ENCODE results near the gene BANP.
"Not testable (repeated sequence)": the region's sequence is repeated elsewhere in the genome, so short reads cannot be mapped to it uniquely, and the experiment has no call there.

The BANP gene

GRCh38 chr16:88091972-88092302, 140.7 kb downstream of the BANP start:
- not testable (repeated sequence) for H3K23ac ChIP-seq (ENCODE audit: low read length in 2 of 2); H3K4me3 ChIP-seq (ENCODE audit: insufficient read depth in 1 of 2, low read depth in 1 of 2, low read length in 2 of 2); H3K79me1 ChIP-seq (replicated peaks; ENCODE audit: low read length, poor library complexity, severe bottlenecking); H2BK12ac ChIP-seq (ENCODE audit: low read length in 2 of 2); H2BK120ac ChIP-seq (ENCODE audit: low read depth, low read length); H2AFZ ChIP-seq (ENCODE audit: low read depth, low read length); H2BK15ac ChIP-seq (ENCODE audit: low read depth, poor library complexity, severe bottlenecking); H3K4me1 ChIP-seq (ENCODE audit: control insufficient read depth, insufficient read depth, low read depth, low read length); H3K27ac ChIP-seq (ENCODE audit: low read length, poor library complexity, severe bottlenecking); H3K9ac ChIP-seq (ENCODE audit: low read length); H3K4ac ChIP-seq (ENCODE audit: low read depth in 1 of 2, low read length in 2 of 2); DNase-seq; H2AK5ac ChIP-seq (ENCODE audit: low read length, severe bottlenecking); H2BK5ac ChIP-seq (ENCODE audit: low read depth, low read length, poor library complexity, severe bottlenecking); H4K91ac ChIP-seq (ENCODE audit: low read length); H3K9me3 ChIP-seq (ENCODE audit: control insufficient read depth, low read length); H3K14ac ChIP-seq (ENCODE audit: low read length in 2 of 2); H3K36me3 ChIP-seq (ENCODE audit: control insufficient read depth in 1 of 2, insufficient read depth in 2 of 2, low read depth in 1 of 2, low read length in 2 of 2); H3K18ac ChIP-seq (ENCODE audit: low read depth in 1 of 2, low read length in 2 of 2); H4K8ac ChIP-seq (ENCODE audit: low read length); H3K4me2 ChIP-seq (ENCODE audit: low read length, poor library complexity, severe bottlenecking)
- WGBS: 51% methylated on average over 6 of the region's 9 CpGs
- peaks cover 0 to 22% of the 10 kb centered on the region in 2 experiments for H3K27me3 ChIP-seq (ENCODE audit: control insufficient read depth in 1 of 2, insufficient read depth in 1 of 2, low read length in 2 of 2)

- not testable (repeated sequence) for H3K4me1 ChIP-seq (ENCODE audit: control insufficient read depth, insufficient read depth, low read depth, low read length); H3K18ac ChIP-seq (ENCODE audit: low read depth in 1 of 2, low read length in 2 of 2); H3K23ac ChIP-seq (ENCODE audit: low read length in 2 of 2); H3K79me1 ChIP-seq (replicated peaks; ENCODE audit: low read length, poor library complexity, severe bottlenecking); H3K9ac ChIP-seq (ENCODE audit: low read length); H3K36me3 ChIP-seq (ENCODE audit: control insufficient read depth in 1 of 2, insufficient read depth in 2 of 2, low read depth in 1 of 2, low read length in 2 of 2); H3K27ac ChIP-seq (ENCODE audit: low read length, poor library complexity, severe bottlenecking); H3K4me3 ChIP-seq (ENCODE audit: insufficient read depth in 1 of 2, low read depth in 1 of 2, low read length in 2 of 2); H2BK12ac ChIP-seq (ENCODE audit: low read length in 2 of 2); H2AK5ac ChIP-seq (ENCODE audit: low read length, severe bottlenecking); H2BK15ac ChIP-seq (ENCODE audit: low read depth, poor library complexity, severe bottlenecking); H4K8ac ChIP-seq (ENCODE audit: low read length); H3K4me2 ChIP-seq (ENCODE audit: low read length, poor library complexity, severe bottlenecking); H2BK5ac ChIP-seq (ENCODE audit: low read depth, low read length, poor library complexity, severe bottlenecking); H3K4ac ChIP-seq (ENCODE audit: low read depth in 1 of 2, low read length in 2 of 2); H2AFZ ChIP-seq (ENCODE audit: low read depth, low read length); DNase-seq; H3K9me3 ChIP-seq (ENCODE audit: control insufficient read depth, low read length); H4K91ac ChIP-seq (ENCODE audit: low read length); H2BK120ac ChIP-seq (ENCODE audit: low read depth, low read length); H3K14ac ChIP-seq (ENCODE audit: low read length in 2 of 2)
- H3K27me3 ChIP-seq (ENCODE audit: control insufficient read depth in 1 of 2, insufficient read depth in 1 of 2, low read length in 2 of 2): peaks cover 0 to 11% of the 10 kb centered on the region in 2 experiments
- 91% methylated on average over 20 of the region's 34 CpGs for WGBS
These were observed 141.7 kb downstream of the BANP start for GRCh38 chr16:88092791-88093555.

GRCh38 chr16:88093556-88094252, 142.5 kb downstream of the BANP start:
- H3K23ac ChIP-seq (ENCODE audit: low read length in 2 of 2); H3K36me3 ChIP-seq (ENCODE audit: control insufficient read depth in 1 of 2, insufficient read depth in 2 of 2, low read depth in 1 of 2, low read length in 2 of 2); H3K14ac ChIP-seq (ENCODE audit: low read length in 2 of 2); H4K91ac ChIP-seq (ENCODE audit: low read length); H2BK12ac ChIP-seq (ENCODE audit: low read length in 2 of 2); DNase-seq; H3K27ac ChIP-seq (ENCODE audit: low read length, poor library complexity, severe bottlenecking); H3K79me1 ChIP-seq (replicated peaks; ENCODE audit: low read length, poor library complexity, severe bottlenecking); H2BK5ac ChIP-seq (ENCODE audit: low read depth, low read length, poor library complexity, severe bottlenecking); H2BK15ac ChIP-seq (ENCODE audit: low read depth, poor library complexity, severe bottlenecking); H3K18ac ChIP-seq (ENCODE audit: low read depth in 1 of 2, low read length in 2 of 2); H2AK5ac ChIP-seq (ENCODE audit: low read length, severe bottlenecking); H2BK120ac ChIP-seq (ENCODE audit: low read depth, low read length); H2AFZ ChIP-seq (ENCODE audit: low read depth, low read length); H3K4me1 ChIP-seq (ENCODE audit: control insufficient read depth, insufficient read depth, low read depth, low read length); H3K4me2 ChIP-seq (ENCODE audit: low read length, poor library complexity, severe bottlenecking); H4K8ac ChIP-seq (ENCODE audit: low read length); H3K4ac ChIP-seq (ENCODE audit: low read depth in 1 of 2, low read length in 2 of 2): not testable (repeated sequence)
- peak overlapping the region in 1 of 2 experiments; percentile 62 for H3K4me3 ChIP-seq (ENCODE audit: insufficient read depth in 1 of 2, low read depth in 1 of 2, low read length in 2 of 2)
- peaks cover 14% of the 10 kb centered on the region for H3K9me3 ChIP-seq (ENCODE audit: control insufficient read depth, low read length)
- H3K27me3 ChIP-seq (ENCODE audit: control insufficient read depth in 1 of 2, insufficient read depth in 1 of 2, low read length in 2 of 2): peaks cover 0 to 10% of the 10 kb centered on the region in 2 experiments
- peak overlapping the region; percentile 29 for H3K9ac ChIP-seq (ENCODE audit: low read length)
- WGBS: 91% methylated on average over 22 of the region's 25 CpGs

GRCh38 chr16:88094253-88094575, 143.0 kb downstream of the BANP start:
- H3K23ac ChIP-seq (ENCODE audit: low read length in 2 of 2); H3K4ac ChIP-seq (ENCODE audit: low read depth in 1 of 2, low read length in 2 of 2); H3K14ac ChIP-seq (ENCODE audit: low read length in 2 of 2); H2BK15ac ChIP-seq (ENCODE audit: low read depth, poor library complexity, severe bottlenecking); H2BK5ac ChIP-seq (ENCODE audit: low read depth, low read length, poor library complexity, severe bottlenecking); H4K91ac ChIP-seq (ENCODE audit: low read length); H3K18ac ChIP-seq (ENCODE audit: low read depth in 1 of 2, low read length in 2 of 2); H2BK12ac ChIP-seq (ENCODE audit: low read length in 2 of 2); H3K79me1 ChIP-seq (replicated peaks; ENCODE audit: low read length, poor library complexity, severe bottlenecking); H4K8ac ChIP-seq (ENCODE audit: low read length); H2BK120ac ChIP-seq (ENCODE audit: low read depth, low read length); DNase-seq; H3K36me3 ChIP-seq (ENCODE audit: control insufficient read depth in 1 of 2, insufficient read depth in 2 of 2, low read depth in 1 of 2, low read length in 2 of 2); H3K4me1 ChIP-seq (ENCODE audit: control insufficient read depth, insufficient read depth, low read depth, low read length); H3K4me2 ChIP-seq (ENCODE audit: low read length, poor library complexity, severe bottlenecking); H2AK5ac ChIP-seq (ENCODE audit: low read length, severe bottlenecking); H2AFZ ChIP-seq (ENCODE audit: low read depth, low read length); H3K27ac ChIP-seq (ENCODE audit: low read length, poor library complexity, severe bottlenecking): not testable (repeated sequence)
- Histone ChIP-seq H3K9ac (ENCODE audit: low read length) (peak overlapping the region; percentile 29), H3K4me3 (ENCODE audit: insufficient read depth in 1 of 2, low read depth in 1 of 2, low read length in 2 of 2) (peak overlapping the region in 1 of 2 experiments; percentile 62), H3K27me3 (ENCODE audit: control insufficient read depth in 1 of 2, insufficient read depth in 1 of 2, low read length in 2 of 2) (peaks cover 0 to 15% of the 10 kb centered on the region in 2 experiments), H3K9me3 (ENCODE audit: control insufficient read depth, low read length) (peaks cover 14% of the 10 kb centered on the region)
- 95% methylated on average over 17 of the region's 17 CpGs for WGBS

Data from mesenchymal stem cell (in vitro differentiated cells and primary cell).